BE2C (cell line): ENCODE results near the gene OXNAD1.

Experiments used
- DNase-seq: peaks from one replicate; pipeline ENCODE4 v3.0.0-alpha.2; 2020
- H3K27me3 ChIP-seq: fragments of 250-450 bp; sonication (Bioruptor Pico); 2 replicates; pipeline ENCODE4 v1.5.1; 2020; ENCODE audit warnings: mild to moderate bottlenecking
- H3K36me3 ChIP-seq: fragments of 250-450 bp; sonication (Bioruptor Pico); 2 replicates; pipeline ENCODE4 v1.5.1; 2020; ENCODE audit warnings: mild to moderate bottlenecking
- H3K4me1 ChIP-seq: fragments of 250-450 bp; sonication (Bioruptor Pico); 2 replicates; pipeline ENCODE4 v1.5.1; 2020
- H3K4me3 ChIP-seq: 2 replicates; pipeline ENCODE4 v1.5.1; 2011; ENCODE audit warnings: low read depth, low read length
- H3K9me3 ChIP-seq: fragments of 250-450 bp; sonication (Bioruptor Pico); 2 replicates; pipeline ENCODE4 v1.5.1; 2020
- TF ChIP-seq, protein P1 (sequence below): IDR thresholded peaks from 2 replicates; pipeline ENCODE4 v1.5.1; 2012; ENCODE audit warnings: mild to moderate bottlenecking, low read depth, low read length

Gene OXNAD1

DNA sequence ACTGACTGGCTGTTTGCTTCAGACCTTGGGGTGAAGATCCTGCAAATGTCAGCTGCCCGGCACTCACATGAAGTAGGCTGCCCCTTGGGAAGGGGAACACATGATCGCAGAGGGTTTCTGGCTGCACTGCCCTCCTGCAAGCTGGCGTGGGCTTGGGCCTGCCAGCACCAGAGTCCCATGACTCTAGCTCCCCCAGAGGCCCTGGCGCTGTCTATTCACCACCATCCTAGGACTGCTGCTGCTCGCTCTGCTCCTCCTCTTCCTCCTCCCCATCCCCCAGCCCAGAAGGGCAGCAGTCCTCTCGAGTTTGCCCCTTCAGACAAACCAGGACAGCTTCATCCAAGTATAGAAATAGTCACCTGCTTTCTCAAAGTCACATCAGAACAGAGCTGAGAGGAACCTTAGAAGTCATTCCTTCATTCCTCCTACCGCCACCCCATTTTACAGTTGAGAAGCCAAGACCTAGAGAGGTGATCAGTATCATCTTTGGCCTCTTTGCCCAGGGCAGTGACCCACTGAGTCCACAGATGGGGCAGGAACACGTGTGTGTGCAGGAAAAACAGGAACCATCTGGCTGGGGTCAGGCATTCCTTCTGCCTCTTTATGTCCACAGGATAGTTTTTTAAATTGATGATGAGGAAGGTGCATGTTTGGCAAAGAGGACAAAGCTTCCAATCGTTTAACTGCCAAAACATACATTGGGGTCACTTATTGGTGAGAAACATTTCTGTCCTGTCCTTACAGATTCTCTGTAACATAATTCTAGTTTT lies 13.5 kb upstream of the OXNAD1 start:
- H3K4me3 ChIP-seq: no peak overlapping the region
- H3K9me3 ChIP-seq: no peaks in the 10 kb centered on the region
- TF ChIP-seq, protein P1, sequence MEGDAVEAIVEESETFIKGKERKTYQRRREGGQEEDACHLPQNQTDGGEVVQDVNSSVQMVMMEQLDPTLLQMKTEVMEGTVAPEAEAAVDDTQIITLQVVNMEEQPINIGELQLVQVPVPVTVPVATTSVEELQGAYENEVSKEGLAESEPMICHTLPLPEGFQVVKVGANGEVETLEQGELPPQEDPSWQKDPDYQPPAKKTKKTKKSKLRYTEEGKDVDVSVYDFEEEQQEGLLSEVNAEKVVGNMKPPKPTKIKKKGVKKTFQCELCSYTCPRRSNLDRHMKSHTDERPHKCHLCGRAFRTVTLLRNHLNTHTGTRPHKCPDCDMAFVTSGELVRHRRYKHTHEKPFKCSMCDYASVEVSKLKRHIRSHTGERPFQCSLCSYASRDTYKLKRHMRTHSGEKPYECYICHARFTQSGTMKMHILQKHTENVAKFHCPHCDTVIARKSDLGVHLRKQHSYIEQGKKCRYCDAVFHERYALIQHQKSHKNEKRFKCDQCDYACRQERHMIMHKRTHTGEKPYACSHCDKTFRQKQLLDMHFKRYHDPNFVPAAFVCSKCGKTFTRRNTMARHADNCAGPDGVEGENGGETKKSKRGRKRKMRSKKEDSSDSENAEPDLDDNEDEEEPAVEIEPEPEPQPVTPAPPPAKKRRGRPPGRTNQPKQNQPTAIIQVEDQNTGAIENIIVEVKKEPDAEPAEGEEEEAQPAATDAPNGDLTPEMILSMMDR: no peak
- no peaks in the 10 kb centered on the region for H3K4me1 ChIP-seq
- H3K27me3 ChIP-seq: no peaks in the 10 kb centered on the region
- no peaks in the 10 kb centered on the region for H3K36me3 ChIP-seq
- DNase-seq: no peak

DNA sequence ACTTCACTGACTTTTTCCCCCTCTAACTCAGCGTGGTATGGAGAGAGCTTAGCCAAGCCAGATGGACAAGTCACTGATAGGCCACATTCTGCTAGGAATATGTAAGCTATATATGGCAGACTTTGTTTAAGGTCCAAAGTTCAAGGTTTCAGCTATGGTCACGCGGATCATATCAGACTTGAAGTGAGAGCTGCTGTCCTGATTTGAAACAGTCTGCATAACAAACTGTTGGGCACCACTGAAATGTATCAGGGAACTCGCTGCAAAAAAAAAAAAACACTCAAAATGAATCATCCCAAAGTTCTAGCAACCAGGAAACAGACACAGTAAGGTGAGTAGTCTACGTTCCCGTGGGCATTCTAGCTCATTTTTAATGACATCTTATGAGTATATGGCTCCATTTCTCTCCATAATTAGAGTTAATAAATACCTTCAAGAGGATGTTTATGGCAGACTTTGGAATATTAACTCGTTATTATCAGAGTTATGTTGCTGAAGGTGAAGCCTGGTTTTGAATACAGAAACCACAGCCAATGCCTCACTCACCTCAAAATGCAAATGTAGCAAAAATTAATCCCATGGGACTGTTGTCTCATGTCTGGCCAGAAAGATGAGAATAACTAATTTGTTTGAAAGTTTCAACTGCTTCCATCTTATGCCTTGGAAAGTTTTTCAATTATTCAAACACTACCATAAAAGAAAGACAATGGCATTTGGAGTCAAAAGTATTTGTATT lies 12.6 kb upstream of the OXNAD1 start:
- TF ChIP-seq, protein P1: no peak
- H3K27me3 ChIP-seq: no peaks in the 10 kb centered on the region
- no peak for DNase-seq
- no peaks in the 10 kb centered on the region for H3K36me3 ChIP-seq
- H3K4me3 ChIP-seq: no peak overlapping the region
- H3K9me3 ChIP-seq: no peaks in the 10 kb centered on the region
- no peaks in the 10 kb centered on the region for H3K4me1 ChIP-seq

DNA sequence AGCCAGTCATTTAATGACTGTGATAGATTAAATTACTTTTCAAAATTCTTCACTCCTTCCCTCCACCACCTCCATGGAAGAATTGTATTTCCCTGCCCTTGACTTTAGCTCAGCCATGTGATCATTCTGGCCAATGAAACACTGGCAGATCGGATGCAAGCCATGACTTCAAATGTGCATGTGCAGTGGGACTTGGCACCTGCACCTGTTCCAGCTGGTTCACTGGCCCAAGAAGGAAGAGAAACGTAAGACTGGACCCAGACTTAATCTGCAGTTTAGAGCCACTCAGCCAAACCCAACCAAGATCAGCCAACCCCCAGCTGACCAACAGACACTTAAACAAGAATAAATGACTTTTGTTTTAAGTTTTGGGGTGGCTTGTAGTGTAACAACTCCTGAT lies 12.0 kb upstream of the OXNAD1 start:
- Histone ChIP-seq H3K4me3 (no peak overlapping the region), H3K4me1 (no peaks in the 10 kb centered on the region), H3K27me3 (no peaks in the 10 kb centered on the region), H3K36me3 (no peaks in the 10 kb centered on the region), H3K9me3 (no peaks in the 10 kb centered on the region)
- no peak for DNase-seq
- TF ChIP-seq, protein P1: no peak

DNA sequence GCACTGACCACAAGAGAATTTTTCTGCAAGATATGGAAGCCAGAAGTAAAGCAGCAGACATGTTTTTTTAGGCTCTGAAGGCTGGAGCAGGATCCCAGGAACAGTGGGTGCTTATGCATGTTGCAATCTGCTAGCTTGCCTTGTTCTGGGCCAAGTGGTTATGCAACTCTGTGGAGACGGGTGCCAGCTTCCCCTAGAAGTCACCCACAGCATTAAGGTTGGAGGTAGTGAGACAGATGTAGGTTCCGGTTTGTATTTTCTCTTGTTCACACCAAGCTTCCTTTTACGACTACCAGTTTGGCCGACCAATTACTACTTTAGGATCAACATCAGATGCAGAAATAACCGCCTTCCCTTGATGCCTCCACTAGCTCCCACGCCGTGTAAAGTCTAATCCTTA lies 11.4 kb upstream of the OXNAD1 start:
- TF ChIP-seq, protein P1: no peak
- Histone ChIP-seq H3K9me3 (no peaks in the 10 kb centered on the region), H3K36me3 (no peaks in the 10 kb centered on the region), H3K27me3 (no peaks in the 10 kb centered on the region), H3K4me1 (no peaks in the 10 kb centered on the region), H3K4me3 (no peak overlapping the region)
- no peak for DNase-seq

DNA sequence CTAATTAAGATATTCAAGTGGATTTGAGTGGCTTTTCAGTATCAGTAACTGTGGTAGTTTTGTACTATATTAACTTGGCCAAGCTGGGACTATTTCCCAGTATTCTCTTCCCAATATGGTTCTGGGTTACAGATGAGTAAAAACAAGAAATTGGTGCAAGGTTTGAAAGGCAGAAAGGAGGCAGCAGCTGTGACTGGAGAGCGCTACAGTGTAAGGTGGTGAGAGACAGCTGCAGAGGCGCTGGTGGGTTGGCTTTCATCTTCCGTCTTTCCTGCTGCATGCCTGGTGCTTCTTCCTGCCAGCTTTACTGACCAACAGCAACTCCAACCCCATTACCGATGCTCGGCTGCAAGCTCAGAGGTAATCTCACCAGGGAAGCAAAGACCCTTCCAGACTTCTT lies 10.1 kb upstream of the OXNAD1 start:
- no peaks in the 10 kb centered on the region for H3K27me3 ChIP-seq
- no peaks in the 10 kb centered on the region for H3K36me3 ChIP-seq
- no peaks in the 10 kb centered on the region for H3K9me3 ChIP-seq
- TF ChIP-seq, protein P1: no peak
- H3K4me3 ChIP-seq: no peak overlapping the region
- no peak for DNase-seq
- no peaks in the 10 kb centered on the region for H3K4me1 ChIP-seq

DNA sequence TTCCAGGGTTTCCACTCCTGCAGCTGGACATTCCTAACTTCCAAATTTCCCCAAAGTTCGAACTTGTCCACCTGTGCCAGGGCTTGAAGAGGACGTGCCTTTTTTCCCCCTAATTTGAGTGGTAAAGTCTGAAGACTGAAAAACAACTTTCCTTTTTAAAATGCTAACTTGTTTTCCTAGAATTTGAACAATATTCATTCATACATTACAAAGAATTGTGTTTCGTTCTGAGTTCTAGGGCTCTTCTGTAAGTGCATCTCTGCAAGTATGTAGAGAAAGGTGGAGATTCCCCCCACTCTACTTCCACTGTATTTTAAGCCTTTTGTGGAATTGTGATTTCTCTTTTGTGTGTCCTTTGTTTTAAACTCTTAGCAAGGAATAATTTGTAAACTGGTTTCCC lies 9.7 kb upstream of the OXNAD1 start:
- Histone ChIP-seq H3K9me3 (no peaks in the 10 kb centered on the region), H3K4me3 (no peak overlapping the region), H3K27me3 (no peaks in the 10 kb centered on the region), H3K36me3 (no peaks in the 10 kb centered on the region), H3K4me1 (no peaks in the 10 kb centered on the region)
- TF ChIP-seq, protein P1: no peak
- no peak for DNase-seq
